Measurements from ENCODE around the gene BST2. TPM values are rescaled to one million over a fixed set of nuclear protein-coding genes. Genes with fewer than 3 reads are reported as not detected.

Gene BST2, protein sequence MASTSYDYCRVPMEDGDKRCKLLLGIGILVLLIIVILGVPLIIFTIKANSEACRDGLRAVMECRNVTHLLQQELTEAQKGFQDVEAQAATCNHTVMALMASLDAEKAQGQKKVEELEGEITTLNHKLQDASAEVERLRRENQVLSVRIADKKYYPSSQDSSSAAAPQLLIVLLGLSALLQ
- polyA plus RNA-seq, result 4.0 to 8.4 TPM (median 4.4 TPM) in 3 replicates
- not detected for polyA plus RNA-seq (2011; ENCODE audit: low read depth)
- 2.7 and 5.7 TPM in 2 replicates for polyA plus RNA-seq (2011; cell fraction: cytosol; rRNA removed)
- polyA plus RNA-seq (2011; cell fraction: nucleus; rRNA removed), result 4.3 and 6.3 TPM in 2 replicates
- polyA plus RNA-seq (2012; ENCODE audit: low replicate concordance), result 0.17 and 3.1 TPM in 2 replicates
- polyA minus RNA-seq, result 0.48 to 4.6 TPM (median 1.7 TPM) in 3 replicates
- 8.8 TPM for polyA minus RNA-seq (2011; cell fraction: cytosol; rRNA and poly(A)+ RNA removed)
- polyA minus RNA-seq (2011; cell fraction: nucleus; rRNA and poly(A)+ RNA removed), result 2.1 and 5.0 TPM in 2 replicates

DNA sequence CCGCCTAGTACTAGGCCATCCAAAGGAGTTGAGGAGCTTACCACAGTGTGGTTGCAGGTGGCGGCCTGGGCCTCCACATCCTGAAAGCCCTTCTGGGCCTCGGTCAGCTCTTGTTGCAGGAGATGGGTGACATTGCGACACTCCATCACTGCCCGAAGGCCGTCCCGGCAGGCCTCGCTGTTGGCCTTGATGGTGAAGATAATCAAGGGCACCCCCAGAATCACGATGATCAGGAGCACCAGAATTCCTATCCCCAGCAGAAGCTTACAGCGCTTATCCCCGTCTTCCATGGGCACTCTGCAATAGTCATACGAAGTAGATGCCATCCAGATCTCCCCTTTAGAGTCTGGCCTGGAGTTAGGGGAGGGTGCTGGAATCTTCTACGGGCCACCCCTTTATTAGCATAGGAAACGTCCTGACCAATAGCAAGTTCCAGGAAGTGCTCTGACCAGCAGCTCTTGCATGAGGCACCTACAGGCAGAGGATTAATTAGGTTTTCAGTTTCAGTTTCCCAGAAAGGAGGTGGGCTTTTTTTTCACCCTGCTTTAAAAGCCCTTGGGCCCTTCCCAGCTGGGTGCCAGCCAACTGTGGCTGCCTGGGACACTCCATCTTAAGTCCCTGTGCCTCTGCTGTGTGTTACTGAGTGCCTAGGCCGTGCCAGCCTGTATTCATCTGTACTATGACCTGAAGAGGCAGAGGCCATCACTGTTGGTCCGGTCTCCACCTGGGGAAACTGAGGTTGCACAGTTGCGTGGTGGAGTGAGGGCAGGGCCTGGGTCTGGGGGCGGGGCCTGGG, at the start of gene BST2:
Gene BST2, minus strand, starts transcription at position 381 of the 796 bp plus-strand sequence. Its CDS starts 55 bp downstream, at position 326.
- H3K9me3 ChIP-seq (ENCODE audit: control insufficient read depth, low read depth, low read length), result no peaks in the 10 kb centered on the region
- H3K27ac ChIP-seq (ENCODE audit: control insufficient read depth, insufficient read depth, low read length), result no peak within 1 kb of the TSS
- H3K36me3 ChIP-seq (ENCODE audit: control insufficient read depth in 2 of 2, extremely low read depth in 1 of 2, insufficient read depth in 2 of 2, low read length in 2 of 2), result no peaks in the 10 kb centered on the region
- dilution Hi-C loops (cut with MboI; ENCODE audit: extremely low pct_ligation_motif_present, low sequenced_read_pairs), result no loop called here
- DNase-seq (ENCODE audit: low read depth, low spot score) (no peak), FAIRE-seq (no peak)
- TF ChIP-seq EZH2 (IDR thresholded peaks at IDR 0.05; ENCODE audit: low read length), result no peak
- TF ChIP-seq, protein P1, sequence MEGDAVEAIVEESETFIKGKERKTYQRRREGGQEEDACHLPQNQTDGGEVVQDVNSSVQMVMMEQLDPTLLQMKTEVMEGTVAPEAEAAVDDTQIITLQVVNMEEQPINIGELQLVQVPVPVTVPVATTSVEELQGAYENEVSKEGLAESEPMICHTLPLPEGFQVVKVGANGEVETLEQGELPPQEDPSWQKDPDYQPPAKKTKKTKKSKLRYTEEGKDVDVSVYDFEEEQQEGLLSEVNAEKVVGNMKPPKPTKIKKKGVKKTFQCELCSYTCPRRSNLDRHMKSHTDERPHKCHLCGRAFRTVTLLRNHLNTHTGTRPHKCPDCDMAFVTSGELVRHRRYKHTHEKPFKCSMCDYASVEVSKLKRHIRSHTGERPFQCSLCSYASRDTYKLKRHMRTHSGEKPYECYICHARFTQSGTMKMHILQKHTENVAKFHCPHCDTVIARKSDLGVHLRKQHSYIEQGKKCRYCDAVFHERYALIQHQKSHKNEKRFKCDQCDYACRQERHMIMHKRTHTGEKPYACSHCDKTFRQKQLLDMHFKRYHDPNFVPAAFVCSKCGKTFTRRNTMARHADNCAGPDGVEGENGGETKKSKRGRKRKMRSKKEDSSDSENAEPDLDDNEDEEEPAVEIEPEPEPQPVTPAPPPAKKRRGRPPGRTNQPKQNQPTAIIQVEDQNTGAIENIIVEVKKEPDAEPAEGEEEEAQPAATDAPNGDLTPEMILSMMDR (optimal IDR thresholded peaks at IDR 0.05 in 1 of 3, IDR thresholded peaks at IDR 0.05 in 1 of 3, conservative IDR thresholded peaks at IDR 0.05 in 1 of 3; ENCODE audit: extremely low read depth in 1 of 3, insufficient read depth in 2 of 3, low read length in 3 of 3), result no peak
- peak within 1 kb of the TSS; percentile 12 for H2AFZ ChIP-seq (ENCODE audit: control insufficient read depth, low read length)
- H3K4me3 ChIP-seq (ENCODE audit: control insufficient read depth in 2 of 3, extremely low read depth in 1 of 3, insufficient read depth in 2 of 3, low read depth in 1 of 3, low read length in 3 of 3), result no peak within 1 kb of the TSS
- no peaks in the 10 kb centered on the region for H4K20me1 ChIP-seq (ENCODE audit: control insufficient read depth, extremely low read depth, insufficient read depth, low read length)
- H3K9ac ChIP-seq (ENCODE audit: control insufficient read depth, extremely low read depth, insufficient read depth, low read length), result no peak within 1 kb of the TSS
- H3K4me2 ChIP-seq (ENCODE audit: control insufficient read depth, extremely low read depth, insufficient read depth, low read depth, low read length), result no peak within 1 kb of the TSS
- H3K9me1 ChIP-seq (ENCODE audit: control insufficient read depth, extremely low read depth, insufficient read depth, low read length), result no peaks in the 10 kb centered on the region
- H3K4me1 ChIP-seq (ENCODE audit: control insufficient read depth, extremely low read depth, insufficient read depth, low read length), result no peaks in the 10 kb centered on the region
- peaks cover 3% of the 10 kb centered on the region for H3K27me3 ChIP-seq (ENCODE audit: control insufficient read depth, extremely low read depth, insufficient read depth, low read length)
- no peaks in the 10 kb centered on the region for H3K79me2 ChIP-seq (ENCODE audit: control insufficient read depth, insufficient read depth, low read length)

DNA sequence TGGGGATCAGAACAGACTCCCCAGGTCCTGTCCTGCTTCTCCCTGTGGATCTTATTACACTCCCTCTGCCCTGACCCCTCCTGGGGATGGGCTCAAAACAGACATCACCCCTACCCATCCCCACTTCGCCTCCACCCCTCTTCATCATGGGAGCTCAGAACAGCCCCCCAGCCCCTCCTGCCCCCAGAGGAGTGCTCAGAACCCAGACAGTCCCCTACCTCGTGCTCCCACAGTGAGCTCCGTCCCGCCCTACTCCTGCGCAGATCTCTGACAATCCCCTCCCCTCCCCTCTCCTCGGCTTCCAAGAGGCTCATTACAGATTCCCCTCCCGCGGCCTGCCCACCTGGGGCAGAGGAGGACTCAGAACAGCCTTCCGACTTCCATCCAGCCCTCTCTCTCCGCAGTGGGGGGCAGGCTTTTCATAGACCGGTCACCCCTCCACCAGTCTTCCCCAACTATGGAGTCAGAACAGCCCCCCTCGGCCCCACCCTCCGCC, 49.2 kb upstream of the BST2 start:
- Histone ChIP-seq H3K4me3 (ENCODE audit: control insufficient read depth in 2 of 3, extremely low read depth in 1 of 3, insufficient read depth in 2 of 3, low read depth in 1 of 3, low read length in 3 of 3) (no peak overlapping the region), H3K4me2 (ENCODE audit: control insufficient read depth, extremely low read depth, insufficient read depth, low read depth, low read length) (no peak overlapping the region), H3K27me3 (ENCODE audit: control insufficient read depth, extremely low read depth, insufficient read depth, low read length) (peaks cover 18% of the 10 kb centered on the region), H4K20me1 (ENCODE audit: control insufficient read depth, extremely low read depth, insufficient read depth, low read length) (no peaks in the 10 kb centered on the region), H2AFZ (ENCODE audit: control insufficient read depth, low read length) (no peak overlapping the region), H3K79me2 (ENCODE audit: control insufficient read depth, insufficient read depth, low read length) (no peaks in the 10 kb centered on the region), H3K9me1 (ENCODE audit: control insufficient read depth, extremely low read depth, insufficient read depth, low read length) (no peaks in the 10 kb centered on the region), H3K9ac (ENCODE audit: control insufficient read depth, extremely low read depth, insufficient read depth, low read length) (no peak overlapping the region), H3K4me1 (ENCODE audit: control insufficient read depth, extremely low read depth, insufficient read depth, low read length) (peaks cover 10% of the 10 kb centered on the region), H3K36me3 (ENCODE audit: control insufficient read depth in 2 of 2, extremely low read depth in 1 of 2, insufficient read depth in 2 of 2, low read length in 2 of 2) (no peaks in the 10 kb centered on the region), H3K27ac (ENCODE audit: control insufficient read depth, insufficient read depth, low read length) (no peak overlapping the region), H3K9me3 (ENCODE audit: control insufficient read depth, low read depth, low read length) (no peaks in the 10 kb centered on the region)
- TF ChIP-seq EZH2 (IDR thresholded peaks at IDR 0.05; ENCODE audit: low read length), result no peak
- TF ChIP-seq, protein P1 (optimal IDR thresholded peaks at IDR 0.05 in 1 of 3, IDR thresholded peaks at IDR 0.05 in 1 of 3, conservative IDR thresholded peaks at IDR 0.05 in 1 of 3; ENCODE audit: extremely low read depth in 1 of 3, insufficient read depth in 2 of 3, low read length in 3 of 3), result no peak
- dilution Hi-C loops (cut with MboI; ENCODE audit: extremely low pct_ligation_motif_present, low sequenced_read_pairs), result no loop called here
- FAIRE-seq, result no peak
- DNase-seq (ENCODE audit: low read depth, low spot score), result no peak
